SK-N-SH (cell line): Measurements from ENCODE around the gene HRH2. TPM values are rescaled to one million over a fixed set of nuclear protein-coding genes. Genes with fewer than 3 reads are reported as not detected.

Source experiments
- CTCF ChIA-PET: fragments of 300-600, 350-600 bp; formaldehyde crosslinking; extraction: SDS; loops from one replicate; lab custom pipeline; 2021; lab: Yijun Ruan, JAX
- POLR2A ChIA-PET: fragments of 350-600 bp; sonication (Branson Sonifier 250); formaldehyde crosslinking; extraction: SDS; loops from one replicate; lab custom pipeline; 2020; ENCODE audit warnings: antibody characterized with exemption, inconsistent platforms; lab: Yijun Ruan, JAX
- DNase-seq: peaks from one replicate; pipeline ENCODE4 v3.0.0; 2012
- H2AFZ ChIP-seq: fragments of 200-600 bp; sonication (generic); 2 replicates; pipeline ENCODE4 v1.8.1; 2016; ENCODE audit warnings: antibody characterized with exemption, mild to moderate bottlenecking, low read depth
- H3F3A ChIP-seq: fragments of 200-600 bp; sonication (generic); replicated peaks from 2 replicates; pipeline ENCODE3; 2016; ENCODE audit warnings: antibody characterized with exemption, mild to moderate bottlenecking; ENCODE audit not compliant: insufficient read depth
- H3K27ac ChIP-seq, 2 experiments: fragments of 200-500 bp in 1 of 2; fragments of 200-600 bp in 1 of 2; sonication (Bioruptor generic) in 1 of 2; sonication (generic), shearing (Covaris generic) in 1 of 2; 2 replicates each; pipeline versions ENCODE4 v1.5.1 to v1.6.1; 2014 to 2016; ENCODE audit warnings: low read depth in 2 of 2, inconsistent platforms in 1 of 2, low read length in 1 of 2, mild to moderate bottlenecking in 1 of 2, mixed read lengths in 1 of 2
- H3K27me3 ChIP-seq: fragments of 200-600 bp; sonication (generic), shearing (Covaris generic); 2 replicates; pipeline ENCODE4 v1.6.1; 2016; ENCODE audit warnings: mixed run types; ENCODE audit not compliant: insufficient read depth
- H3K36me3 ChIP-seq, 2 experiments: fragments of 200-500 bp in 1 of 2; fragments of 200-600 bp in 1 of 2; sonication (Bioruptor generic) in 1 of 2; sonication (generic) in 1 of 2; replicated peaks in 1 of 2; 2 replicates each; pipeline versions ENCODE3 to v1.5.1; 2014 to 2016; ENCODE audit warnings: low read length in 1 of 2, mild to moderate bottlenecking in 1 of 2; ENCODE audit not compliant: insufficient read depth in 2 of 2, control insufficient read depth in 1 of 2
- H3K4me1 ChIP-seq, 2 experiments: fragments of 200-500 bp in 1 of 2; fragments of 200-600 bp in 1 of 2; sonication (Bioruptor generic) in 1 of 2; sonication (generic), shearing (Covaris generic) in 1 of 2; 2 replicates each; pipeline versions ENCODE4 v1.5.1 to v1.6.1; 2014 to 2016; ENCODE audit warnings: low read depth in 1 of 2, low read length in 1 of 2, mixed run types in 1 of 2; ENCODE audit not compliant: insufficient read depth in 2 of 2, control insufficient read depth in 1 of 2
- H3K4me2 ChIP-seq: fragments of 200-600 bp; sonication (generic), shearing (Covaris generic); 2 replicates; pipeline ENCODE4 v1.6.1; 2017; ENCODE audit warnings: mixed run types
- H3K4me3 ChIP-seq, 2 experiments: fragments of 200-500 bp in 1 of 2; fragments of 200-600 bp in 1 of 2; sonication (Bioruptor generic) in 1 of 2; sonication (generic), shearing (Covaris generic) in 1 of 2; 2 replicates each; pipeline versions ENCODE4 v1.5.1 to v1.8.1; 2014 to 2016; ENCODE audit warnings: low read depth in 2 of 2, inconsistent platforms in 1 of 2, low read length in 1 of 2, mild to moderate bottlenecking in 1 of 2, mixed read lengths in 1 of 2, moderate library complexity in 1 of 2
- H3K79me2 ChIP-seq: fragments of 200-600 bp; sonication (generic); 2 replicates; pipeline ENCODE4 v1.8.1; 2017; ENCODE audit warnings: mild to moderate bottlenecking; ENCODE audit not compliant: insufficient read depth
- H3K9ac ChIP-seq: fragments of 200-600 bp; sonication (generic); 2 replicates; pipeline ENCODE4 v1.6.1; 2017; ENCODE audit warnings: mixed run types
- H3K9me2 ChIP-seq: fragments of 200-600 bp; sonication (generic); 2 replicates; pipeline ENCODE4 v1.6.1; 2017; ENCODE audit warnings: mixed run types
- H3K9me3 ChIP-seq: fragments of 200-600 bp; sonication (generic); 2 replicates; pipeline ENCODE4 v1.6.1; 2017; ENCODE audit warnings: mixed run types, mild to moderate bottlenecking, moderate library complexity
- H4K20me1 ChIP-seq: fragments of 200-600 bp; sonication (generic); 2 replicates; pipeline ENCODE4 v1.6.1; 2017; ENCODE audit warnings: mild to moderate bottlenecking, mixed run types; ENCODE audit not compliant: insufficient read depth
- CHD2 ChIP-seq: fragments of 150-350 bp; IDR thresholded peaks from 2 replicates; pipeline ENCODE4 v1.6.1; 2018; ENCODE audit warnings: low read length; ENCODE audit not compliant: partially characterized antibody
- EZH2phosphoT487 ChIP-seq: fragments of 200-600 bp; sonication (generic); IDR thresholded peaks from 2 replicates; pipeline ENCODE4 v1.6.1; 2017; ENCODE audit warnings: low read depth, mixed run types, mild to moderate bottlenecking, antibody characterized with exemption, moderate library complexity, borderline replicate concordance
- FOSL2 ChIP-seq: IDR thresholded peaks from 2 replicates; pipeline ENCODE4 v1.4.0; 2012; ENCODE audit warnings: low read depth, mild to moderate bottlenecking, moderate library complexity, borderline replicate concordance
- FOXM1 ChIP-seq: IDR thresholded peaks from 2 replicates; pipeline ENCODE4 v1.4.0; 2012; ENCODE audit warnings: low read depth, mild to moderate bottlenecking
- GABPA ChIP-seq: IDR thresholded peaks from 2 replicates; pipeline ENCODE4 v1.4.0; 2012; ENCODE audit warnings: low read depth, mild to moderate bottlenecking
- GATA2 ChIP-seq: sonication (generic); formaldehyde crosslinking; IDR thresholded peaks from 2 replicates; pipeline ENCODE4 v1.5.0; 2020; ENCODE audit warnings: mild to moderate bottlenecking, missing genetic modification reagents
- JUND ChIP-seq: IDR thresholded peaks from 2 replicates; pipeline ENCODE4 v1.4.0; 2012
- NFIC ChIP-seq: IDR thresholded peaks from 2 replicates; pipeline ENCODE4 v1.4.0; 2012; ENCODE audit warnings: borderline replicate concordance
- NRF1 ChIP-seq: IDR thresholded peaks from 2 replicates; pipeline ENCODE4 v1.6.1; 2012; ENCODE audit warnings: low read depth, mild to moderate bottlenecking, low read length
- RCOR1 ChIP-seq: fragments of 150-350 bp; IDR thresholded peaks from 2 replicates; pipeline ENCODE4 v1.6.1; 2017; ENCODE audit warnings: antibody characterized with exemption, low read length
- RFX5 ChIP-seq: IDR thresholded peaks from 2 replicates; pipeline ENCODE4 v1.6.1; 2012; ENCODE audit warnings: mild to moderate bottlenecking, improper control_type of control experiment, low read length
- RXRA ChIP-seq: IDR thresholded peaks from 2 replicates; pipeline ENCODE4 v1.4.0; 2012; ENCODE audit warnings: low read depth, mild to moderate bottlenecking, borderline replicate concordance
- TCF12 ChIP-seq: IDR thresholded peaks from 2 replicates; pipeline ENCODE4 v1.4.0; 2012
- YY1 ChIP-seq: IDR thresholded peaks from 2 replicates; pipeline ENCODE4 v1.4.0; 2012; ENCODE audit warnings: low read depth, mild to moderate bottlenecking
- WGBS: methylation state at CpG from one replicate; pipeline ENCODE4 v1.1.6; 2017; ENCODE audit warnings: low lambda C conversion rate; 5-methylcytosine and 5-hydroxymethylcytosine counted together
- polyA plus RNA-seq, 3 experiments: library from polyadenylated mRNA; depleted of rRNA; stranded (reverse); fragments of >200 nt; gene quantifications; 2 replicates each; pipeline ENCODE4 v1.2.3, GENCODE V29; 2012
- TF ChIP-seq, protein P1 (sequence below): IDR thresholded peaks from 2 replicates; pipeline ENCODE4 v1.4.0; 2012; ENCODE audit warnings: low read depth
- TF ChIP-seq, protein P2 (sequence below): fragments of 150-350 bp; IDR thresholded peaks from 2 replicates; pipeline ENCODE4 v1.6.1; 2016; ENCODE audit warnings: mild to moderate bottlenecking, low read depth, low read length
- TF ChIP-seq, protein P3 (sequence below): fragments of 200-600 bp; sonication (generic); IDR thresholded peaks from 2 replicates; pipeline ENCODE4 v1.6.1; 2017; ENCODE audit warnings: antibody characterized with exemption, mild to moderate bottlenecking, moderate library complexity
- TF ChIP-seq, protein P4 (sequence below): IDR thresholded peaks from 2 replicates; pipeline ENCODE4 v1.4.0; 2012; ENCODE audit warnings: low read depth, borderline replicate concordance
- TF ChIP-seq, protein P5 (sequence below): IDR thresholded peaks from 2 replicates; pipeline ENCODE4 v1.6.1; 2012; ENCODE audit warnings: mild to moderate bottlenecking, low read depth, low read length, moderate library complexity

HRH2 gene
- polyA plus RNA-seq, 1 of the 3 experiments (the other 2 are of a cell fraction), result 0.08 TPM

DNA sequence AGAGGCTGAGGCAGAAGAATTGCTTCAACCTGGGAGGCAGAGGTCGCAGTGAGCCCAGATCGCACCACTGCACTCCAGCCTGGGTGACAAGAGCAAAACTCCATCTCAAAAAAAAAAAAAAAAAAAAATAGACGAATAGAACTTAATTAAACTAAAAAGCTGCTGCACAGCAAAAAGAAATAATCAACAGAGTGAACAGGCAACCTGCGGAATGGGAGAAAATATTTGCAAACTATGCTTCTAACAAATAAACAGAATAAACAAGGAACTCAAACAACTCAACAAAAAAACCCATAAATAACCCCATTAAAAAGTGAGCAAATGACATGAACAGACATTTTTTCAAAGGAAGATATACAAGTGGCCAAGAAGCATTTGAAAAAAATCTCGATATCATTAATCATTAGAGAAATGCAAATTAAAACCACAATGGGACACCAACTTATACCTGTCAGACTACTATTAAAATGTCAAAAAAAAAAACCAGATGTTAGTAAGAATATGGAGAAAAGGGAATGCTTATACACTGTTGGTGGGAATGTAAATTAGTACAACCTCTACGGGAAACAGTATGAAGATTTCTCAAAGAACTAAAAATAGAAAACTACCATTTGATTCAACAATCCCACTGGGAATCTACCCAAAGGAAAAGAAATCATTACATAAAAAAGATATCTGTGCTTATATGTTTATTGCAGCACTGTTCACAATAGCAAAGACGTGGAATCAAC lies 21.9 kb upstream of the HRH2 start:
- Histone ChIP-seq H3K9me2 (no peaks in the 10 kb centered on the region), H3K9ac (no peak overlapping the region), H3K4me3 (no peak overlapping the region), H4K20me1 (no peaks in the 10 kb centered on the region), H3K4me2 (no peak overlapping the region), H3K36me3 (no peaks in the 10 kb centered on the region), H3K79me2 (no peaks in the 10 kb centered on the region), H3K4me1 (no peaks in the 10 kb centered on the region; a peak in 1 of 4 replicates), H3K27ac (no peak overlapping the region), H3F3A (no peaks in the 10 kb centered on the region), H3K27me3 (no peaks in the 10 kb centered on the region), H2AFZ (no peak overlapping the region), H3K9me3 (no peaks in the 10 kb centered on the region)
- DNase-seq, result no peak
- 25% methylated on average over 7 of the region's 7 CpGs for WGBS
- POLR2A ChIA-PET, result no interaction called here
- TF ChIP-seq NFIC (no peak), JUND (no peak), FOXM1 (no peak), YY1 (no peak), CHD2 (no peak), RCOR1 (no peak)
- TF ChIP-seq, protein P1, sequence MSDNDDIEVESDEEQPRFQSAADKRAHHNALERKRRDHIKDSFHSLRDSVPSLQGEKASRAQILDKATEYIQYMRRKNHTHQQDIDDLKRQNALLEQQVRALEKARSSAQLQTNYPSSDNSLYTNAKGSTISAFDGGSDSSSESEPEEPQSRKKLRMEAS, result no peak
- TF ChIP-seq, protein P2, sequence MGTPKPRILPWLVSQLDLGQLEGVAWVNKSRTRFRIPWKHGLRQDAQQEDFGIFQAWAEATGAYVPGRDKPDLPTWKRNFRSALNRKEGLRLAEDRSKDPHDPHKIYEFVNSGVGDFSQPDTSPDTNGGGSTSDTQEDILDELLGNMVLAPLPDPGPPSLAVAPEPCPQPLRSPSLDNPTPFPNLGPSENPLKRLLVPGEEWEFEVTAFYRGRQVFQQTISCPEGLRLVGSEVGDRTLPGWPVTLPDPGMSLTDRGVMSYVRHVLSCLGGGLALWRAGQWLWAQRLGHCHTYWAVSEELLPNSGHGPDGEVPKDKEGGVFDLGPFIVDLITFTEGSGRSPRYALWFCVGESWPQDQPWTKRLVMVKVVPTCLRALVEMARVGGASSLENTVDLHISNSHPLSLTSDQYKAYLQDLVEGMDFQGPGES, result no peak
- TF ChIP-seq, protein P3, sequence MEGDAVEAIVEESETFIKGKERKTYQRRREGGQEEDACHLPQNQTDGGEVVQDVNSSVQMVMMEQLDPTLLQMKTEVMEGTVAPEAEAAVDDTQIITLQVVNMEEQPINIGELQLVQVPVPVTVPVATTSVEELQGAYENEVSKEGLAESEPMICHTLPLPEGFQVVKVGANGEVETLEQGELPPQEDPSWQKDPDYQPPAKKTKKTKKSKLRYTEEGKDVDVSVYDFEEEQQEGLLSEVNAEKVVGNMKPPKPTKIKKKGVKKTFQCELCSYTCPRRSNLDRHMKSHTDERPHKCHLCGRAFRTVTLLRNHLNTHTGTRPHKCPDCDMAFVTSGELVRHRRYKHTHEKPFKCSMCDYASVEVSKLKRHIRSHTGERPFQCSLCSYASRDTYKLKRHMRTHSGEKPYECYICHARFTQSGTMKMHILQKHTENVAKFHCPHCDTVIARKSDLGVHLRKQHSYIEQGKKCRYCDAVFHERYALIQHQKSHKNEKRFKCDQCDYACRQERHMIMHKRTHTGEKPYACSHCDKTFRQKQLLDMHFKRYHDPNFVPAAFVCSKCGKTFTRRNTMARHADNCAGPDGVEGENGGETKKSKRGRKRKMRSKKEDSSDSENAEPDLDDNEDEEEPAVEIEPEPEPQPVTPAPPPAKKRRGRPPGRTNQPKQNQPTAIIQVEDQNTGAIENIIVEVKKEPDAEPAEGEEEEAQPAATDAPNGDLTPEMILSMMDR, result no peak
- CTCF ChIA-PET, result interaction anchor here (1.3 kb wide), 1 partner anchor 102 kb away, joined by 4 read pairs; no protein-coding TSS in a partner anchor

DNA sequence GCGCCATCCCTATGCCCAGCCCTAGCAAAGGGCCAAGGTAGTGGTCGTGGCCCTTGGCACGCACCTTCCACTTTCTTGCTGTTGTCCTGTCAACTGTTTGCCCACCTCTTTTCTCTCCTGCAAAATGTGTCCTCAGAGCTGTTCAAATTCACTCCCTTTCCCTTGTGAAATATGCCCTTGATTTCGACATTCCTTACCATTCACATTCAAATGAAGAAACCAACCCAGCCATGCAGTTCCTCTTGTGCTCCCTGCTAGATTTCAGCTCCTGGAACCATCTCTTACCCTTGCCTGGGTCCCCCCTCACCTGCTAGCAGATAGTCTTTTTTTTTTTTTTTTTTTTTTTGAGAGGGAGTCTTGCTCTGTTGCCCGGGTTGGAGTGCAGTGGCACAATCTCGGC lies 19.6 kb upstream of the HRH2 start:
- Histone ChIP-seq H3K4me2 (no peak overlapping the region), H4K20me1 (no peaks in the 10 kb centered on the region), H3K9me2 (no peaks in the 10 kb centered on the region), H3K27ac (no peak overlapping the region), H3K79me2 (no peaks in the 10 kb centered on the region), H3K9ac (no peak overlapping the region), H3K4me3 (no peak overlapping the region), H3K36me3 (no peaks in the 10 kb centered on the region), H3K9me3 (no peaks in the 10 kb centered on the region), H2AFZ (no peak overlapping the region), H3F3A (no peaks in the 10 kb centered on the region), H3K27me3 (no peaks in the 10 kb centered on the region), H3K4me1 (no peaks in the 10 kb centered on the region; a peak in 1 of 4 replicates)
- 25% methylated on average over 6 of the region's 6 CpGs for WGBS
- POLR2A ChIA-PET, result interaction anchor here (0.6 kb wide), 1 partner anchor 9 kb away, joined by 3 read pairs; no protein-coding TSS in a partner anchor
- CTCF ChIA-PET, result interaction anchor here (1.4 kb wide), 1 partner anchor 91 kb away, joined by 3 read pairs; no protein-coding TSS in a partner anchor
- TF ChIP-seq EZH2phosphoT487 (no peak), RXRA (no peak), FOSL2 (no peak), GABPA (no peak), NRF1 (no peak), FOXM1 (no peak), RFX5 (no peak), YY1 (no peak), TCF12 (no peak), GATA2 (no peak)
- TF ChIP-seq, protein P1, result no peak
- TF ChIP-seq, protein P4, sequence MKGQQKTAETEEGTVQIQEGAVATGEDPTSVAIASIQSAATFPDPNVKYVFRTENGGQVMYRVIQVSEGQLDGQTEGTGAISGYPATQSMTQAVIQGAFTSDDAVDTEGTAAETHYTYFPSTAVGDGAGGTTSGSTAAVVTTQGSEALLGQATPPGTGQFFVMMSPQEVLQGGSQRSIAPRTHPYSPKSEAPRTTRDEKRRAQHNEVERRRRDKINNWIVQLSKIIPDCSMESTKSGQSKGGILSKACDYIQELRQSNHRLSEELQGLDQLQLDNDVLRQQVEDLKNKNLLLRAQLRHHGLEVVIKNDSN, result no peak
- TF ChIP-seq, protein P5, sequence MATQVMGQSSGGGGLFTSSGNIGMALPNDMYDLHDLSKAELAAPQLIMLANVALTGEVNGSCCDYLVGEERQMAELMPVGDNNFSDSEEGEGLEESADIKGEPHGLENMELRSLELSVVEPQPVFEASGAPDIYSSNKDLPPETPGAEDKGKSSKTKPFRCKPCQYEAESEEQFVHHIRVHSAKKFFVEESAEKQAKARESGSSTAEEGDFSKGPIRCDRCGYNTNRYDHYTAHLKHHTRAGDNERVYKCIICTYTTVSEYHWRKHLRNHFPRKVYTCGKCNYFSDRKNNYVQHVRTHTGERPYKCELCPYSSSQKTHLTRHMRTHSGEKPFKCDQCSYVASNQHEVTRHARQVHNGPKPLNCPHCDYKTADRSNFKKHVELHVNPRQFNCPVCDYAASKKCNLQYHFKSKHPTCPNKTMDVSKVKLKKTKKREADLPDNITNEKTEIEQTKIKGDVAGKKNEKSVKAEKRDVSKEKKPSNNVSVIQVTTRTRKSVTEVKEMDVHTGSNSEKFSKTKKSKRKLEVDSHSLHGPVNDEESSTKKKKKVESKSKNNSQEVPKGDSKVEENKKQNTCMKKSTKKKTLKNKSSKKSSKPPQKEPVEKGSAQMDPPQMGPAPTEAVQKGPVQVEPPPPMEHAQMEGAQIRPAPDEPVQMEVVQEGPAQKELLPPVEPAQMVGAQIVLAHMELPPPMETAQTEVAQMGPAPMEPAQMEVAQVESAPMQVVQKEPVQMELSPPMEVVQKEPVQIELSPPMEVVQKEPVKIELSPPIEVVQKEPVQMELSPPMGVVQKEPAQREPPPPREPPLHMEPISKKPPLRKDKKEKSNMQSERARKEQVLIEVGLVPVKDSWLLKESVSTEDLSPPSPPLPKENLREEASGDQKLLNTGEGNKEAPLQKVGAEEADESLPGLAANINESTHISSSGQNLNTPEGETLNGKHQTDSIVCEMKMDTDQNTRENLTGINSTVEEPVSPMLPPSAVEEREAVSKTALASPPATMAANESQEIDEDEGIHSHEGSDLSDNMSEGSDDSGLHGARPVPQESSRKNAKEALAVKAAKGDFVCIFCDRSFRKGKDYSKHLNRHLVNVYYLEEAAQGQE, result no peak
- DNase-seq, result no peak
